HEK293 (cell line): ENCODE measurements around the gene NPHP4.

Source experiments
- CTCF ChIA-PET: fragments of 350-600 bp; formaldehyde crosslinking; extraction: SDS; loops from one replicate; lab custom pipeline; 2021; ENCODE audit warnings: antibody characterized with exemption; lab: Yijun Ruan, JAX
- POLR2A ChIA-PET: fragments of 300-600 bp; formaldehyde crosslinking; extraction: SDS; loops from one replicate; lab custom pipeline; 2020; ENCODE audit warnings: antibody characterized with exemption, inconsistent platforms; lab: Yijun Ruan, JAX
- H3K27ac ChIP-seq: fragments of 200-500 bp; sonication (Bioruptor generic); 2 replicates; pipeline ENCODE4 v1.5.1; 2014; ENCODE audit warnings: low read depth, low read length, control low read depth, inconsistent platforms; ENCODE audit errors: extremely low read depth
- H3K36me3 ChIP-seq, 2 experiments: fragments of 200-500 bp in 1 of 2; sonication (Bioruptor generic) in 1 of 2; 1 replicate in 1 of 2; 2 replicates in 1 of 2; pipeline ENCODE4 v1.5.1; 2014 to 2017; ENCODE audit warnings: inconsistent platforms in 2 of 2, low read length in 2 of 2; ENCODE audit not compliant: control insufficient read depth in 2 of 2, insufficient read depth in 1 of 2
- H3K4me1 ChIP-seq: fragments of 200-500 bp; sonication (Bioruptor generic); 2 replicates; pipeline ENCODE4 v1.5.1; 2014; ENCODE audit warnings: mild to moderate bottlenecking, low read length, inconsistent platforms; ENCODE audit not compliant: control insufficient read depth, insufficient read depth
- H3K4me3 ChIP-seq: 2 replicates; pipeline ENCODE4 v1.5.1; 2011; ENCODE audit warnings: low read depth, mild to moderate bottlenecking, control low read depth, low read length, moderate library complexity
- H3K9me3 ChIP-seq: fragments of 200-500 bp; sonication (Bioruptor generic); 2 replicates; pipeline ENCODE4 v1.5.1; 2014; ENCODE audit warnings: low read depth, low read length, inconsistent platforms; ENCODE audit not compliant: control insufficient read depth, insufficient read depth
- REST ChIP-seq: fragments of 450-650 bp; formaldehyde crosslinking; IDR thresholded peaks from 2 replicates; pipeline ENCODE4 v1.5.1; 2016; ENCODE audit warnings: missing biosample characterization, missing genetic modification characterization
- WT1 ChIP-seq: fragments of 450-650 bp; formaldehyde crosslinking; IDR thresholded peaks from 2 replicates; pipeline ENCODE4 v1.5.1; 2016; ENCODE audit warnings: missing biosample characterization, missing genetic modification characterization
- YY2 ChIP-seq: fragments of 450-650 bp; formaldehyde crosslinking; IDR thresholded peaks from 2 replicates; pipeline ENCODE4 v1.5.1; 2016; ENCODE audit warnings: missing biosample characterization, missing genetic modification characterization
- ZBTB1 ChIP-seq: fragments of 450-650 bp; formaldehyde crosslinking; IDR thresholded peaks from 2 replicates; pipeline ENCODE4 v1.5.1; 2016; ENCODE audit warnings: missing biosample characterization, missing genetic modification characterization
- ZNF184 ChIP-seq: fragments of 450-650 bp; IDR thresholded peaks from 2 replicates; pipeline ENCODE4 v1.5.1; 2018; ENCODE audit warnings: missing biosample characterization, mild to moderate bottlenecking, missing genetic modification characterization
- ZNF223 ChIP-seq: fragments of 450-650 bp; formaldehyde crosslinking; IDR thresholded peaks from 2 replicates; pipeline ENCODE4 v1.5.1; 2016; ENCODE audit warnings: missing biosample characterization, missing genetic modification characterization
- ZNF24 ChIP-seq: fragments of 450-650 bp; formaldehyde crosslinking; IDR thresholded peaks from 2 replicates; pipeline ENCODE4 v1.5.1; 2016; ENCODE audit warnings: missing biosample characterization, missing genetic modification characterization
- ZNF266 ChIP-seq: fragments of 450-650 bp; formaldehyde crosslinking; IDR thresholded peaks from 2 replicates; pipeline ENCODE4 v1.5.1; 2016; ENCODE audit warnings: missing biosample characterization, missing genetic modification characterization, low read depth
- ZNF302 ChIP-seq: fragments of 450-650 bp; formaldehyde crosslinking; IDR thresholded peaks from 2 replicates; pipeline ENCODE4 v1.5.1; 2016; ENCODE audit warnings: missing biosample characterization, missing genetic modification characterization, low read depth
- ZNF549 ChIP-seq: fragments of 450-650 bp; IDR thresholded peaks from 2 replicates; pipeline ENCODE4 v1.5.1; 2018; ENCODE audit warnings: missing biosample characterization, missing genetic modification characterization, mild to moderate bottlenecking, inconsistent platforms, moderate library complexity
- ZNF580 ChIP-seq: fragments of 450-650 bp; formaldehyde crosslinking; IDR thresholded peaks from 2 replicates; pipeline ENCODE4 v1.5.1; 2016; ENCODE audit warnings: missing biosample characterization, missing genetic modification characterization
- ZNF624 ChIP-seq: fragments of 450-650 bp; formaldehyde crosslinking; IDR thresholded peaks from 2 replicates; pipeline ENCODE4 v1.5.1; 2017; ENCODE audit warnings: missing biosample characterization, missing genetic modification characterization
- ZNF645 ChIP-seq: fragments of 450-650 bp; formaldehyde crosslinking; IDR thresholded peaks from 2 replicates; pipeline ENCODE4; 2016; ENCODE audit warnings: missing biosample characterization, missing genetic modification characterization
- ZNF704 ChIP-seq: fragments of 450-650 bp; formaldehyde crosslinking; IDR thresholded peaks from 2 replicates; pipeline ENCODE4 v1.5.1; 2016; ENCODE audit warnings: missing biosample characterization, missing genetic modification characterization
- ZNF792 ChIP-seq: fragments of 450-650 bp; formaldehyde crosslinking; IDR thresholded peaks from 2 replicates; pipeline ENCODE4 v1.5.1; 2016; ENCODE audit warnings: missing biosample characterization, missing genetic modification characterization

The NPHP4 gene

DNA sequence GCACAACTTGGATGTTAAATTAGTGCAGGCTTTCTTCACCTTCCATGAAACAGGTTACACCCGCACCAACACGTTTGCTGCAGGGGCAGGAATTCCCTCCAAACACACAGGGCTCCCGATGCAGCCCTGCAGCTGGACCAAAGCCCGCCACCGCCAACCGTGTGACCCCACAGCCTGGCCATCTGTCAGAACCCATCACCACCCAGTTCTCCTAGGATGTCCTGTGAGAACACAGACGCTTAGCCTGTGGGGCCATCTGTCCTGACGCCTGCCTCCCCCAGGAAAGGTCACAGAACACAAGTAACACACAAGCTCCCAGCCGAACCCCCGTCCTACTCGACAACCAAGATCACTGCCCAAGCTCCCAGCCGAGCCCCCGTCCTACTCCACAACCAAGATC is 108.1 kb downstream of the NPHP4 start:
- no peaks in the 10 kb centered on the region for H3K9me3 ChIP-seq
- ChIA-PET POLR2A (no interaction called here), CTCF (no interaction called here)
- no peak overlapping the region for H3K4me3 ChIP-seq
- H3K4me1 ChIP-seq, result no peaks in the 10 kb centered on the region
- no peak overlapping the region for H3K27ac ChIP-seq
- peaks cover 0 to 70% of the 10 kb centered on the region in 2 experiments; a peak in 1 of 3 replicates for H3K36me3 ChIP-seq
- no peak for TF ChIP-seq ZNF792 (tag by site-specific recombination)
- TF ChIP-seq ZNF24 (tag by site-specific recombination), result no peak
- no peak for TF ChIP-seq ZNF580 (tag by site-specific recombination)
- no peak for TF ChIP-seq ZNF302 (tag by site-specific recombination)
- no peak for TF ChIP-seq ZNF645
- TF ChIP-seq ZNF704, result no peak
- no peak for TF ChIP-seq ZNF549 (tag by site-specific recombination)
- TF ChIP-seq ZNF624, result no peak
- TF ChIP-seq ZNF266 (tag by site-specific recombination), result no peak
- TF ChIP-seq WT1 (tag by site-specific recombination), result no peak
- no peak for TF ChIP-seq YY2 (tag by site-specific recombination)
- TF ChIP-seq ZNF223, result no peak
- no peak for TF ChIP-seq REST (tag by site-specific recombination)
- TF ChIP-seq ZNF184 (tag by site-specific recombination), result no peak

GRCh38 chr1:5883129-5884048 is 108.8 kb downstream of the NPHP4 start:
- TF ChIP-seq ZBTB1, result no peak
- TF ChIP-seq, all 188 proteins: peak for 0
- Histone ChIP-seq H3K4me3 (no peak overlapping the region), H3K9me3 (no peaks in the 10 kb centered on the region), H3K27ac (no peak overlapping the region), H3K36me3 (peaks cover 0 to 69% of the 10 kb centered on the region in 2 experiments; a peak in 1 of 3 replicates), H3K4me1 (no peaks in the 10 kb centered on the region)
- CTCF ChIA-PET, result interaction anchor here (0.9 kb wide), 1 partner anchor 10 kb away, joined by 3 read pairs; no protein-coding TSS in a partner anchor
- POLR2A ChIA-PET, result no interaction called here
